SK-MEL-5 (cell line): ENCODE measurements around the gene TAS2R43. TPM values are rescaled to one million over a fixed set of nuclear protein-coding genes. Genes with fewer than 3 reads are reported as not detected.
"Not testable (repeated sequence)": the region's sequence is repeated elsewhere in the genome, so short reads cannot be mapped to it uniquely, and the experiment has no call there.

Source experiments
- DNase-seq: peaks from one replicate; pipeline ENCODE4 v3.0.0-alpha.2; 2016; ENCODE audit warnings: low read depth, low spot score
- in situ Hi-C: cut with HindIII; loops from 2 replicates; pipeline ENCODE4 v1.10.0; 2016; ENCODE audit warnings: low sequenced_read_pairs, high pct_unique_total_duplicates, low pct_unique_long_range_greater_than_20kb
- small RNA-seq, 2 experiments: library from RNA; depleted of rRNA; stranded (forward); fragments of <200 nt; gene quantifications; one replicate each; pipeline ENCODE3, GENCODE V24; 2014
- total RNA-seq: library from RNA; depleted of rRNA; stranded (reverse); fragments of >200 nt; shearing (Covaris generic); gene quantifications from 2 replicates; pipeline ENCODE4 v1.2.3, GENCODE V29; 2014; rRNA removed

TAS2R43 gene
- total RNA-seq, 1 experiment from 2014 or later, result 0.42 TPM

DNA sequence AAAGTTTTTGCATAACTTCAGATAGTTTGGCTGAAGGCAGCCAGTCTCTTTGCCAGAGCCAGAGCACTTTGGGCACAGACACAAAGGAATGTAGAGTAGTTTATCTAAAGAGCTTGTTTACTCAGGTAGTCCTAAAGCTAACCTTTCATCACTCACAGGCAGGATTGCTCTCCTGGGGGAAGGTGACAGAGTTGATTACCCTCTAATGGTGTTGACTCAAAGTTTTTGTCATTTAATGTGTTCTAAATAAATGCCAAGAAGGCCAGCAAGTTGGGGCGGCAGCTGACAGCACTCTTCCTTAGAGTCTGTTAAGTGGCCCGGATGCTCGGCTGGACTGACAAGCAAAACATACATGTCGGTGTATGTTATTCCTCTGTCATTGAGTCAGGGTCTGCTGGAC lies 20.7 kb downstream of the TAS2R43 start:
- in situ Hi-C loops, result no loop called here

DNA sequence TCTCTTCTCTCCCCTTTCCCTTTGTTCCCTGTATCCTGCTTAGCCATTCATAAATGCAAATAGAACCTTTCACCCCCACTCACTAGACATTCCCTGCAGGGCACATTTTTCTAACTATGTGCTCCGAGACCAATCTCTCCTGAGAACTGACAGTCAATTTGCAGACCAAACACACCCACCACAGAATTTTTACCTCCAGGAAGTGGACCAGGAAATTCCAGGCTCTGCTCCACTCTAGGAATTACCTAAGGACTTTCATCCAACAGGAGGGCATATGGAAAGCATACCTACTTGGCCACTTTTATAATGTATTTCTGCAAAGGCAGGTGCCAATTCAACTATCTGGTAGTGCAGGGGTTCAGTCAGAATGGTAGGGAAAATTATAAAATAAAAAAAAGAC lies 21.1 kb downstream of the TAS2R43 start:
- in situ Hi-C loops, result no loop called here
- DNase-seq, result no peak

More for the DNA sequence above, 20.7 kb downstream of the TAS2R43 start:
- DNase-seq, result no peak

DNA sequence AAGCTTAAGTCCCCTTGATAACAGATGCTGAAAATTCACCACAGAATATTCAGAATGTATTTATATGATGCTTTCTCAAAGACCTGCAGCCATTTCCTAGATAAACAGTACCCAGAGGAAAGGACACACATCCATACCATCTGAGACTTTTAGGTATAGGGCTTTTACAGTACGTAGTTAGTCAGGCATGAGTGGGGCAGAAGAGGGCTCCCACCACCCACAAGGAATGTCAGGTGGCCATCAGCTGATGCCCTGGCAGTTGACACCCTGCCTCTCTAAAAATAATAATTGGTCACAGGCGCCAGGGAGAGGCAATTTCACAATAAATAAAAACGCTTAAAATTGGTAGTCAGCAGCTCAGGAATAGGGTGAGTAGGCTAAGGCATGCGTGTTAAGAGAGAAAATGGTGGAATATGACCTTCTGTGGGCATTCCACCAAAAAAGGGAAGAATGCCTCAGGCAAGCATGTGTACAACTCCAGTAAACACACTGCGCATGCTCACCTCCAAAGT lies 22.2 kb downstream of the TAS2R43 start:
- DNase-seq, result no peak
- in situ Hi-C loops, result no loop called here

DNA sequence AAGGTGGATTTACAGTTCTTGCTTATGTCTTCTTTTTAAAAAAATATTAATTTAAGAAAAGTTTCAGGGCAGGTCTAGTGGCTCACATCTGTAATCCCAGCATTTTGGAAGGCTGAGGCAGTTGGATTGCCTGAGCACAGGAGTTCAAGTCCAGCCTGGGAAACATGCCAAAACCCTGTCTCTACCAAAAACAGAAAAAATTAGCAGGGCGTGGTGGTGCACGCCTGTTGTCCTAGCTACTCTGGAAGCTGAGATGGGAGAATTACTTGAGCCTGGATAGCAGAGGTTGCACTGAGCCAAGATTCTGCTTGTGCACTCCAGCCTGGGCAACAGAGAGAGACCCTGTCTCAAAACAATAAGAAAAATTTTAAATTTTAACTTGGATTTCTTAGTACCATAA lies 24.6 kb downstream of the TAS2R43 start:
- DNase-seq, result no peak

DNA sequence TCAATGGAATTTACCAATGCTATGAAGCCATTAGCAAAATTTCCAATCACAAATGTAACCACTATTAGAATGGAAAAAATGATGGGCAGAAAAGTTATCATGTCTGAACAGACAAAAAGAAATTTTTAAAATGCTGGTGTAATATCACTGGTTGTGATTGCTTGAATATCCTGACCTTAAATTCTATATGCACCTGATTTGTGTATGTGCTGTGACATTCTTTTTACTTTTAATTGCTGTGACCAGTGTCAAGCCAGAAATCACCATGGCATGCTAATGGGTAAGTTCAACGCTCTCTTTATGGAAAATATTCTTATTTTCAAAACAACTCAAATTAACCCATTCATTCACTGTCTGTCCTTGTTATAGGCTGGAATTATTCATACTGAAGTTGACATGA lies 29.9 kb downstream of the TAS2R43 start, which contains the start of gene TAS2R46:
TSS of gene TAS2R46 (minus strand) at position 101 of the 400 bp plus-strand sequence. CDS start at position 101, 0 bp downstream.
- in situ Hi-C loops, DNase-seq: not testable (repeated sequence)

More for the DNA sequence above, 24.6 kb downstream of the TAS2R43 start:
- in situ Hi-C loops, result no loop called here

DNA sequence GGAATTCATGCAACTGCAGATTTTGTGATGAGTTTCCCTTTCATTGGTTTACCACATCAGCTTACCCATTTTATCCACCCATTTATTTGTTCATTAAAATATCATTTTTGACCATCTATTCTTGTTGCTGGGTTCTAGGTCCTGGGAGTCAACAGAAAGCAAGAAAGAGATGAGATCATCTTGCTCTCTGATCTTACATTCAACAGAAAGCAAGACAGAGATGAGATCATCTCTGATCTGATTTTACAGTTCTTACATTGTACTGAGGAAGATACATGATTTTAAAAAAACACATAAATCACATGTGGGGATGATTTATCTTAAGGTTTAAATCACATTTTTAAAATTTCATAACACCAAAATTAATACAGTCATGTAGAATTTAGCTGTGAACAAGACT lies 32.3 kb downstream of the TAS2R43 start:
- no peak for DNase-seq
- in situ Hi-C loops, result no loop called here

DNA sequence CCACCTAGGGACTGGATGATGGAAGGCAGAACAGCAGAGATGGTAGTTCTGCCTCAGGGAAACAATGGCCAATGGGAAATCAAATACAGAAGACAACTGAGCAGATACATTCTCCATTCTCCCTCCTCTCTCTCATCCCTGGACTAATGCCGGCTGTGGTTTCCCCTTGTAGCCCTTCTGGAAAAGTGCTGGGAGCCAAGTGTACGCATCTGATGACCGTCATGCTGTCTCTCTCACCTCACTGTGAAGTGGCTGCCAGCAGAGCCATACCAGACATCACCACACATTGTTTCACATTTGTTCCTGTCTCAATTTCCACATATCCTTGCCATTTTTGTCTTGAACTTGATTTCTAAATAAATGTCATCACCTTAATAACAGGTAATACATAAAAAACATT lies 33.1 kb downstream of the TAS2R43 start:
- in situ Hi-C loops, result no loop called here
- DNase-seq, result no peak

DNA sequence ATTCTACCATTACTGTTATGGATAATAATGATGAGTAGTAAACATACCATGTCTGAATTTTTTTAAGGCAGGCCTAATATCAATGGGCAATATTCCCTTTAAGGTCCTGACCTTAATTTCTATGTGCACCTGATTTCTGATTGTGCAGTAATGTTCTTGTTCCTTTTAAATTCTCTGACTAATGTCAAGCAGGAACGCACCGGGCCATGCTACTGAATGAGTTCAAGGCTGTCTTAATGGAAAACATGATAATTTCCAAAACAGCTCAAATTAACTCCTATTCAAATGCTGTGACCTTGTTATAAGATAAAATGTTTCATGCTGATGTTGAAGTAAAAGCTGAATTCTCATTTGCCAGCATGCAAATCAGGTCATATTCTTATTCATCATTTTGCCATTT lies 36.8 kb downstream of the TAS2R43 start:
- in situ Hi-C loops, result no loop called here
- DNase-seq, result no peak

DNA sequence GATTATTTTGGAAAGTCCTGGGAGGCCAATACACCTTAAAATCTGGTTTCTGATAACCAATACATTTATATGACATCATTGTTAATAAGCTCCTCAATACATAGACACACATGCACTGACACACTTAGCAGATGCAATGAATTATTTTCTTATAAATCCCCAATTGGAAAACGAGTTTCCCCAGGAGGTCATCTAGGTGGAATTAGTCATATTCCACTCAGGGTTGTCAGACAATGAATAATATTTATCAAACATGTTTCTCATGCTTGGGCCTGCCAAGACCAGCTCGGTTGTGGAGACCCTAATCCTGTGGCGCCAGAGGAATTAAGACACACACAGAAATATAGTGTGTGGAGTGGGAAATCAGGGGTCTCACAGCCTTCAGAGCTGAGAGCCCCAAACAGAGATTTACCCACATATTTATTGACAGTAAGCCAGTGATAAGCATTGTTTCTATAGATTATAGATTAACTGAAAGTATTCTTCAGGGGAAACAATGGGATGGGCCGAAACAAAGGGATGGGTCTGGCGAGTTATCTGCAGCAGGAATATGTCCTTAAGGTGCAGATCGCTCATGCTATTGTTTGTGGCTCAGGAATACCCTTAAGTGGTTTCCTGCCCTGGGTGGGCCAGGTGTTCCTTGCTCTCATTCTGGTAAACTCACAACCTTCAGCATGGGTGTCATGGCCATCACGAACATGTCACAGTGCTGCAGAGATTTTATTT lies 42.1 kb downstream of the TAS2R43 start:
- DNase-seq, in situ Hi-C loops: not testable (repeated sequence)

DNA sequence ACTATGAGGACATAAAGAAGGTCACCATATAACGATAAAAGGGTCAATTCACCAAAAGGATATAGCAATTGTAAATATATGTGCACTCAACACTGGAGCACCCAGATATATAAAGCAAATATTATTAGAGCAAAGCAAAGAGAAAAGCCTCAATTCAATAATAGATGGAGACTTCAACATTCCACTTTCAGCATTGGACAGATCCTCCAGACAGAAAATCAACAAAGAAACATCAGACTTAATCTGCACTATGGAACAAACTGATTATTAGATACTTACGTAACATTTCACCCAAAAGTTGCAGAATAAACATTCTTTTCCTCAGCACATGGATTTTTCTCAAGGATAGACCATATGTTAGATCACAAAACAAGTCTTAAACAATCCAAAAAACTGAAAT lies 50.7 kb downstream of the TAS2R43 start:
- DNase-seq, in situ Hi-C loops: not testable (repeated sequence)

Small RNA genes within 50 kb of the gene (small RNA-seq; reads per million reads assigned to genes)
- gene AC018630.1, result 0 reads per million in 2 experiments

Other genes with a start within 250 kb of the TAS2R43 start
- 3.2 and 4.6 TPM in 2 replicates for gene PRR4, start 242.8 kb downstream of the TAS2R43 start, total RNA-seq
- gene PRH1, start 208.1 kb downstream of the TAS2R43 start, total RNA-seq, result 8.8 and 11.5 TPM in 2 replicates
- gene TAS2R13, start 182.8 kb downstream of the TAS2R43 start, total RNA-seq, result 0.18 TPM in 1 of 2 replicates, not detected in the other
- gene PRH2, start 163.1 kb downstream of the TAS2R43 start, total RNA-seq, result 0.26 TPM in 1 of 2 replicates, not detected in the other
- gene TAS2R14, start 153.1 kb downstream of the TAS2R43 start, total RNA-seq, result 1.6 and 1.8 TPM in 2 replicates
- 1.3 TPM in 1 of 2 replicates, not detected in the other for gene TAS2R50, start 105.4 kb downstream of the TAS2R43 start, total RNA-seq
- gene TAS2R20, start 94.0 kb downstream of the TAS2R43 start, total RNA-seq, result 1.1 and 1.3 TPM in 2 replicates
- 0.32 and 0.55 TPM in 2 replicates for gene TAS2R19, start 69.7 kb downstream of the TAS2R43 start, total RNA-seq
- gene TAS2R31, start 60.9 kb downstream of the TAS2R43 start, total RNA-seq, result 0.98 and 1.7 TPM in 2 replicates
- 0.16 and 0.95 TPM in 2 replicates for gene TAS2R46, start 30.0 kb downstream of the TAS2R43 start, total RNA-seq
- 0.74 and 0.75 TPM in 2 replicates for gene TAS2R30, start 42.3 kb upstream of the TAS2R43 start, total RNA-seq
- 10.6 and 11.3 TPM in 2 replicates for gene SMIM10L1, start 78.9 kb upstream of the TAS2R43 start, total RNA-seq
- not detected in 2 replicates for gene TAS2R42, start 94.6 kb upstream of the TAS2R43 start, total RNA-seq
- gene PRB3, start 177.4 kb upstream of the TAS2R43 start, total RNA-seq, result not detected in 2 replicates
- not detected in 2 replicates for gene PRB4, start 218.1 kb upstream of the TAS2R43 start, total RNA-seq